NCI-H748 (cell line): ENCODE data around the gene CLTC.
"Not testable (repeated sequence)": the region's sequence is repeated elsewhere in the genome, so short reads cannot be mapped to it uniquely, and the experiment has no call there.

Experiments
- DNase-seq: peaks from one replicate; lab custom pipeline; 2025; ENCODE audit not compliant: unreplicated experiment; lab: John Stamatoyannopoulos, UW

CLTC gene

GRCh38 chr17:59619298-59620063, at the start of gene CLTC:
TSS of gene CLTC (plus strand) at chr17:59619895. CDS start at chr17:59620132, 237 bp downstream.
- peak; percentile 97 for DNase-seq

DNA sequence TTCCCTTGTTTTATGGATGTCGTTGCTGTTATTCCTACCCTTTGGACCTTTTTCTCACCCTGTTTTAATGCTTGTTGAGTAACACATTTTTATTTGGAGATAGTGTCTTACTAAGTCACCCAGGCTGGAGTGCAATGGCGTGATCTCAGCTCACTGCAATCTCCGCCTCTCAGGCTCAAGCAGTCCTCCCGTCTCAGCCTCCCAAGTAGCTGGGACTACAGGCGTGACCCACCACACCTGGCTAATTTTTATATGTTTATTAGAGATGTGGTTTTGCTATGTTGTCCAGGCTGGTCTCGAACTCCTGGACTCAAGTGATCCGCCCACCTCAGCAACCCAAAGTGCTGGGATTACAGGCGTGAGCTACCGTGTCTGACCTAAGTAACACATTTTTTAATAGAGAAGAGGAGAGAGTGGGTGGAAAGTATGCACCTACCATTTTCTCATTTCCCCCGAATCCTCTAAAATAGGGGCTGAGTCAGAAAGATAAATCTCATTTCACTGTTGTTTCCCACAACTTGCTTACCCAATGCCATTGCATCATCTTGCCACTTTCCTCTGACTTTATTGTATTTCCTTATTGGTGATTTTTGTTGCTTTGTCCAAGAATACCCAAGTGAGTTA, 47.3 kb upstream of the CLTC start:
- DNase-seq: no peak

DNA sequence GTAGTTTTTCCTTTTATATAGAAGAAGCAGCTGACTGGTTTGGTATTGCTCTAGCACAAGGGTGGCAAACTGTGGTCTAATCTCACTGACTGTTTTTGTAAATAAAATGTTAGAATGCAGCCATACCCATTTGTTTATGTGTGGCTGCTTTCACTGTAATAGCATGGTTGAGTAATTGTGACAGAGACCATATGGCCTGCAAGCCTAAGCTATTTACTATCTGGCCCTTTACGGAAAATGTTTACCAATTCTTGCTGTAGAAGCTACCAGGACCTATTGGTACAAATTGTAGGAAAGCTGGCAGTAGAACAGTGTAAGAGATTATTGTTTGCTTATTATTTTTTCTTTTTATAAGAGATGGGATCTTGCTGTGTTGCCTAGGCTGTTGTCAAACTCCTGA, 35.5 kb upstream of the CLTC start:
- not testable (repeated sequence) for DNase-seq

- DNase-seq: no peak
These were observed 19.5 kb upstream of the CLTC start for GRCh38 chr17:59600169-59600568.

- no peak for DNase-seq
These were observed 18.6 kb upstream of the CLTC start for GRCh38 chr17:59601130-59601529.

DNA sequence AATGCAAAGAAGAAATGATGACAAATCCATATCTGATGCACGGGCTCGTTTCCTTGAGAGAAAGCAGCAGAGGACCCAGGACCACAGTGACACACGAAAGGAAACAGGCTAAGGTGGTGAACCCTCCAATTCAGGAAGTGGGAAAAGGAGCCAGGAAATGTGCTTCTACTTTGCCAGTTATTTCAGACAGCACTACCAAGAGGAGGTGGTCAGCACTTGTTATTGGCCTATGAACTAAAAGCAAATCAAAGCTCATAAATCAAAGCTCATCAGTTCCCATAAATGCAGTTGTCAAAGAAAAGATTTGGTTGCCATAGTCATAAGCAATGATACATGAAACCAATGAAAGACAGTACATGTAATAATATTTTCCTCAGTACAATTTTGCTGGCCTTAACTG, 12.6 kb upstream of the CLTC start:
- no peak for DNase-seq

DNA sequence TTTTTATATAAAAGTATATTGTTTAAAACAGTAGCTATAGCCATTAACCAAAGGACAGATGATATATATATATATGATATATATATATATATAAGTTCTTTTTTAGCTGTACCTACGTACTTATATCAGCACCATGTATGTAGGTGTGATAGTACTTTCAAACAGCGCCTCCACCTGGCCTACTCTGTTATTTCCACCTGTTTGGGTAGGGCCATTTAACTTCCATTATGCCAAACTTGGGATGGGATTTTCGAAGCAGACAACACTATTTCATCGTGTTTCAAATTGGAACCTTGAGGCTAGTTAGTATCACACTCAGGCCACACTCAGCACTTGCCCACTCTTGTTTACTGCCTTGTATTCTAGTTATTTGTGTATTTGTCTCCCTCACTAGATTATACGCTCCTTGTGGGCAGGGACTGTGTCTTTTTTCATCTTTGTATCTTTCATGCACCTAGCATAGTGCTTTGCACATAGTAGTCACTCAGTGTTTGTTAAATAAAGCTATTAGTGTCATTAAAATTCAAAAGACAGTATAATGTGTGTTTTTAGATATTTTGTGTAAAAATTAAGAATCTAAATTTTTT, 11.8 kb upstream of the CLTC start:
- DNase-seq: peak; percentile 13

GRCh38 chr17:59611503-59611902, 8.2 kb upstream of the CLTC start:
- no peak for DNase-seq

DNA sequence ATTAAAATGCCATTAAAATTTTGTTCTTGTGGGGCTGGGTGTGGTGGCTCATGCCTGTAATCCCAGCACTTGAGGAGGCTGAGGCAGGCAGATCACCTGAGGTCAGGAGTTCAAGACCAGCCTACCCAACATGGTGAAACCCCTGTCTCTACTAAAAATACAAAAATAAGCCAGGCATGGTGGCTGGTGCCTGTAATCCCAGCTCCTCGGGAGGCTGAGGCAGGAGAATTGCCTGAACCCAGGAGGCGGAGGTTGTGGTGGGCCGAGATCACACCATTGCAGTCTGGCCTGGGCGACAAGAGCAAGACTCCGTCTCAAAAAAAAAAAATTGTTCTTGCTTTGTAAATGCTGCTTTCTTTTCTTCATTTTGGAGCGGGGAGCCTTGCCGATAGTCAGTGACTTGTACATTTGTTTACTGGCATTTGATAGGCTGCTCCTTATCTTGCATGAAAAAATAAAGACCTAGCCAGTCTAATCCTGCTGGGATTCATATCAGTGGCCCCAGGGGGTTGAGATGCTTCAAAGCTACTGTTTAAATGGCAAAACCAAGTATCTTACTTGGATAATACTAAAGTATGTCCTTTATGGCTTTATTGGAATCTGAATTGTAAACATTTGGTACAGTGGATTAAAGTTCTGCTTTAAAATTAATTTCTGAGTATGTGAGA, 3.3 kb upstream of the CLTC start:
- no peak for DNase-seq

DNA sequence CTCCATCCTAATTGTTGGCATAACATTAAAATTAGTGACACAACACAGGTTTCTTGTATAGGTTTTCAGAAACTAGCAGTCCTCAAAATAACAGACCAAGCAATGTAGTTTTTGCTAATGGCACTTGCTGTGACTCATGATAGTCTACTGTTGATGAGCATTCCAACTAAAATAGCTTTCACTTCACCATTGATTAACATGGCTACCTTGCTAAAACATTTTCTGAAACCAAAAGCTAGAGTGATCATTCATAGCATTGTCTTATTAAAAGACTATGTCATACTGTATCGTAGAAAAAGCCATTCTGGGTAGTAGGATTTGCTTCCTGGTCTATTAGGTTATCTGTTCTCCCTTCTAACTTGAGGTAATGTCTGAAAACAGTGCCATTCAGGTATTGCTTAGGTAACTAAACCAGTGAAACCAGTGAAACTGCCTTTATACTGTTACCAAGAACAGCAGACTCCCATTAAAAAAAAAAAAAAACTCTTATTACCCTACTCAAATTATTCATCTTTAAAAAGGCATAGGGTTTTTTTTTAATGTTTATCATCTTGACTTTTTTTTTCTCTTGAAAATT, 2.5 kb upstream of the CLTC start:
- DNase-seq: no peak

GRCh38 chr17:59619035-59619297, 729 bp upstream of the CLTC start:
- DNase-seq: no peak

DNA sequence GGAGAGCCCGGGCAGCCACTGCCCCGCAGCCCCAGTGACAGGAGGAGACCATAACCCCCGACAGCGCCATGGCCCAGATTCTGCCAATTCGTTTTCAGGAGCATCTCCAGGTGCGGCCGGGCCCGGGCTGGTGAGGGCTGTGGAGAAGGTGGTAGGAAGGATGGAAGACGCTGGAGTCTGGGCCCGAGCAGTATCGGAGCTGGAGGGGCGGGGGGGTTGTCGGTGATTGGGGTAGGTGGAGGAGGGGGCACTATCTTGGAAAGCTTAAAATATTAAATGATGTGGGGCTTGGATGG, 317 bp downstream of the CLTC start:
- no peak for DNase-seq

DNA sequence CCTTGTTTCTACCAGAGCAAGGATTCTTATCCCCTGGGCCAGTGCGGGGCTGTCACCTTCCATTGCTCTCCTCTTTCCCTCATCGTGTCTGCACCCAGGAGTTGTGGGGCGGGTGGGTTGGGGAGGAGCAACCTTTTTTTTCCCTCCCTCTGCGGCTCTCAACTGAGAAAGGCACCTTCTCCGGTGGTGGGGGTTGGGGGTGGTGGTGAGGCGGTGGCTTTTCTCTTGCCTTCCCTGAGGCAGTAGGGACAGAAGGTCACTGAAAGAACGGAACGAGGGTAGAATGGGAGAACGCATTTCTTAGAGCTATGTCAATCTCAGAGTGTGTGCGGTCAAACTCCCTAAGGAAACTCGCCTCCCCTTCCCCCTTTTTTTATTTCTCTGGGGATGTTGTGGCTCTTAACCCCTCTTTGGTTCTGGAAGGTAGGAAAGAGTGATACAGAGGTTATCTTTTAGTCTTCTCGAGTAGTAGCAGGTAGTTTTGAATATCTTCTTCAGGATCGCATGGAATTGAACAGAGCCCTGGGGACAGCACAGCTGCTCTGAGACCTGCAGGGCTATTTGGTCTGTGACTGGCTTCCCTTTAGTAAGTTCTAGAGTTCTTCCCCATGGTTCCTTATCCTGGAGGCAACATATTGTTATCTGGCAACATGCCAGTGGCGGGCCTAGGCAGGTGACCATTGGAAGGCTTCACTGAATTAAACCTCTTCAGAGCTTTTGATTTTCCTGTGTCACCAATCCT, 994 bp downstream of the CLTC start:
- peak; percentile 44 for DNase-seq

GRCh38 chr17:59621771-59622170, 2.1 kb downstream of the CLTC start:
- DNase-seq: no peak

- no peak for DNase-seq
These were observed 3.5 kb downstream of the CLTC start for GRCh38 chr17:59623151-59623550.

DNA sequence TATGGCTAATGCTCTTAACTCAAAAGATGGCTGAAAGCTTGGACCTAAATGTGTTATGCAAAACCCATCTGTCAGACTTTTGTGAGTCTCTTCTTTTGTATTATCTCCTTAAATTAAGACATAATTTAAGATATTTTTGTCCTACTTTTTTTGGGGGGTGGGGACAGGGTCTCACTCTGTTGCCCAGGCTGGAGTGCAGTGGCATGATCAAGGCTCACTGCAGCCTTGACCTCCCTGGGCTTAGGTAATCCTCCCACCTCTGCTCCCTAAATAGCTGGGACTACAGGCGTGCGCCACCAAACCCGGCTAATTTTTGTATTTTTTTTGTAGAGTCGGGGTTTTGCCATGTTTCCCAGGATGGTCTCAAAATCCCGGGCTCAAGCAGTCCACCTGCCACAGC, 7.1 kb downstream of the CLTC start:
- DNase-seq: no peak

DNA sequence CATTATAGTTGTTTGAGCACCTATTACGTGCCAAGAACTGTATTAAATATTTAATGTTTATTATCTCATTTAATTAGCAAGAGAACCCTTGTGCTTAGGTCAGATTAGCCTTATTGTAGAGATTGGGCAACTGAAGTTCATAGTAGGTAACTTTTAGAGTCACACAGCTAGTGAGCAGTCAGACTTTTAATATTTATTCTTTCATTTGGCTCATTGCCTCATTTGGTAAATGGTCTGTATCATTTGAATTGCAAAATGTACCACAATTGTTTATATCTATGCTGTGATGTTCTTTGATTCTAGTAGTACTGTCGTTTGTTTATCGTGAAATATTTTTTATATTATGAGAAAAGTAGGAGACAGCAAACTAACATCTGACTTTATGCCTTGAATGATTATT, 7.6 kb downstream of the CLTC start:
- DNase-seq: no peak

- DNase-seq: no peak
These were observed 8.1 kb downstream of the CLTC start for GRCh38 chr17:59627770-59628171.

DNA sequence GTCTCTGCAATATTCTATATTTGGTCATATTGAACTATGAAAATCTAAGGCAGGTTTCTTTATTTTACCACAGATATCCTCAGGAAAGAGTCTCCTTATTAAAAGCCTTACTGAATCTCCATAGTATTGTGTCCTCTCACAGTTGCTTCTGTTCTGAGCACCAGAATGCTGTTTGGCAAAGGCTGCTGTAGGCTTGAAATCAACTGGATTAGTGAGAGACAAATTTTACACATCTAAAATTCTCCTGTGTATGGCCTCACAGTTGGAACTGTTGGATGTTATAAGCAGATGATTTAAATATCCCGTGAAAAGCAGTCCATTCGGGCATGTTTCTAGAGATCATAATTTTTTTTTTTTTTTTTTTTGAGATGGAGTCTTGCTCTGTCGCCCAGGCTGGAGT, 9.5 kb downstream of the CLTC start:
- DNase-seq: no peak

GRCh38 chr17:59631276-59631675, 11.6 kb downstream of the CLTC start:
- DNase-seq: no peak

DNA sequence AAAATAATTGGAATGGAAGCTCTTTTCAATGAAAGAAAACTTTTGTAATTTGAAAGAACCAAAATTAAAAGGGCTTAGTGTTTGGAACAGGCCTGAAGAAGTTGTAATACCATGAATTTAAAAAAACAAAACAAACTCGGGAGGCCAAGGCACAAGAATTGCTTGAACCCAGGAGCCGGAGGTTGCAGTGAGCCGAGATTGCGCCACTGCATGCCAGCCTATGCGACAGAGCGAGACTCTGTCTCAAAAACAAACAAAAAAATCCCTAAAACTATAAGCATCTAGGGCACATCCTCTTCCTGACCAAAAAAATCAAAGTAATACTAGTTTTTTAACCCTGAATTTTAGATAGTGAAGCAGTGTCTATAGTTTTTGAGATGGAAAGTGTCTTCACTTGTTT, 12.7 kb downstream of the CLTC start:
- DNase-seq: no peak
